Inferior parietal cortex (tissue), 1 donor: ENCODE results near the gene EDC4.

Experiments used
- DNase-seq: peaks from one replicate; pipeline ENCODE4 v3.0.0-alpha.2; 2016; ENCODE audit errors: extremely low spot score

EDC4 gene

DNA sequence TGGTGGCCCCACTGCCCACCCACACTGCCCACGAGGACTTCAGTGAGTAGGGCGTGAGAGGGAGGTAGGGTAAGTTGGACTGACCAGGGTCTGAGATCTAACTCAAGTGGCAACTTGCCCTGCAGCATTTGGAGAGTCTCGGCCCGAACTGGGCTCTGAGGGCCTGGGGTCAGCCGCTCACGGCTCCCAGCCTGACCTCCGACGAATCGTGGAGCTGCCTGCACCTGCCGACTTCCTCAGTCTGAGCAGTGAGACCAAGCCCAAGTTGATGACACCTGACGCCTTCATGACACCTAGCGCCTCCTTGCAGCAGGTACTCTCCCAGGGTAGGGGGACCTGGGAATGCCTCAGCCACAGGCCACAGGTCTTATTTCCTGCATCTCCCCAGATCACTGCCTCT is 6.6 kb downstream of the EDC4 start:
- no peak for DNase-seq

DNA sequence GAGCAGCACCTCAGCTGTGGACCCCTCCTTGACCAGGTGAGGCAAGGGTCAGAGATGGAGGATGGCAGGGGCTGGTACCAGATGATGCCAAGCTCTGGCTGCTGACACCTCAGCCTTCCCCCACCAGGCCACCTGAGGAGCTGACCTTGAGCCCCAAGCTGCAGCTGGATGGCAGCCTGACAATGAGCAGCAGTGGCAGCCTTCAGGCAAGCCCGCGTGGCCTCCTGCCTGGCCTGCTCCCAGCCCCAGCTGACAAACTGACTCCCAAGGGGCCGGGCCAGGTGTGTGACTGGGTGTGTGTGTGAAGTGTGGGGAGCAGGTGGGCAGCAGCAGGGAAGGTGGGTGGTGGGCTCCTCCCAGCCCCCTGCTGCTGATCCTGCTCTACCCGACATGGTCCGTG is 7.1 kb downstream of the EDC4 start:
- DNase-seq: no peak

DNA sequence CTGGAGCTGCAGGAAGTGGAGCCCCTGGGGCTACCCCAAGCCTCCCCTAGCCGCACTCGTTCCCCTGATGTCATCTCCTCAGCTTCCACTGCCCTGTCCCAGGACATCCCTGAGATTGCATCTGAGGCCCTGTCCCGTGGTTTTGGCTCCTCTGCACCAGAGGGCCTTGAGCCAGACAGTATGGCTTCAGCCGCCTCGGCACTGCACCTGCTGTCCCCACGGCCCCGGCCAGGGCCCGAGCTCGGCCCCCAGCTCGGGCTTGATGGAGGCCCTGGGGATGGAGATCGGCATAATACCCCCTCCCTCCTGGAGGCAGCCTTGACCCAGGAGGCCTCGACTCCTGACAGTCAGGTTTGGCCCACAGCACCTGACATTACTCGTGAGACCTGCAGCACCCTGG is 7.7 kb downstream of the EDC4 start:
- no peak for DNase-seq

DNA sequence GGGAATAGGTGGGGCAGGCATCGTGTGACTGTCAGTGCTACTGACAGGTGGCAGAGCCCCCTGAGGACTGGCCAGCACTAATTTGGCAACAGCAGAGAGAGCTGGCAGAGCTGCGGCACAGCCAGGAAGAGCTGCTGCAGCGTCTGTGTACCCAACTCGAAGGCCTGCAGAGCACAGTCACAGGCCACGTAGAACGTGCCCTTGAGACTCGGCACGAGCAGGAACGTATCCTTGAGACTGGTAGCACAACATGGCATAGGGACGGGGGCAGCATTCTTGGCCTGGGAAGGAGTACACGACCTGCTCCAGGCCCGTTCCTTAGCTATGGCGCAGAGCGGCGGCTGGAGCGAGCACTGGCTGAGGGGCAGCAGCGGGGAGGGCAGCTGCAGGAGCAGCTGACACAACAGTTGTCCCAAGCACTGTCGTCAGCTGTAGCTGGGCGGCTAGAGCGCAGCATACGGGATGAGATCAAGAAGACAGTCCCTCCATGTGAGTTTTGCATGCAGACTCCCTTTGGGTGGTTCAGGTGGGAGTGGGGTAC is 8.8 kb downstream of the EDC4 start:
- DNase-seq: peak; percentile 36

DNA sequence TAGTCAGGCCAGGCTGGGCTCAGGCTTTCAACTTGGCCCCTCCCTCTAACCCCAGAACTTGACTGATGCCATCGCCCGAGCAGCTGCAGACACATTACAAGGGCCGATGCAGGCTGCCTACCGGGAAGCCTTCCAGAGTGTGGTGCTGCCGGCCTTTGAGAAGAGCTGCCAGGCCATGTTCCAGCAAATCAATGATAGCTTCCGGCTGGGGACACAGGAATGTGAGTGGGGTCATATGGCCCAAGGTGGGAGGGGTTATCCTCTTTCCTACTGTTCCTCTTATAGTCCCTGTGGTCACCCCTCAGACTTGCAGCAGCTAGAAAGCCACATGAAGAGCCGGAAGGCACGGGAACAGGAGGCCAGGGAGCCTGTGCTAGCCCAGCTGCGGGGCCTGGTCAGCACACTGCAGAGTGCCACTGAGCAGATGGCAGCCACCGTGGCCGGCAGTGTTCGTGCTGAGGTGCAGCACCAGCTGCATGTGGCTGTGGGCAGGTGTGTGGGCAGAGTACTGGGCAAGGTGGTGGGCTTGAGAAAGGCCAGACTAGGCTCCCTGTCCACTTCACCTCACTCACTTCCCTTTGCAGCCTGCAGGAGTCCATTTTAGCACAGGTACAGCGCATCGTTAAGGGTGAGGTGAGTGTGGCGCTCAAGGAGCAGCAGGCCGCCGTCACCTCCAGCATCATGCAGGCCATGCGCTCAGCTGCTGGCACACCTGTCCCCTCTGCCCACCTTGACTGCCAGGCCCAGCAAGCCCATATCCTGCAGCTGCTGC is 9.7 kb downstream of the EDC4 start:
- DNase-seq: peak; percentile 79

GRCh38 chr16:67883146-67883871 is 10.5 kb downstream of the EDC4 start:
- no peak for DNase-seq

GRCh38 chr16:67883872-67884261 is 11.0 kb downstream of the EDC4 start:
- DNase-seq: no peak

GRCh38 chr16:67884684-67885083 is 11.8 kb downstream of the EDC4 start, which contains the start of gene NRN1L:
NRN1L (plus strand) TSS chr16:67884885; CDS start chr16:67884904, 19 bp downstream.
- peak; percentile 83 for DNase-seq

- no peak for DNase-seq
Observed at GRCh38 chr16:67885545-67885944, 12.7 kb downstream of the EDC4 start.

DNA sequence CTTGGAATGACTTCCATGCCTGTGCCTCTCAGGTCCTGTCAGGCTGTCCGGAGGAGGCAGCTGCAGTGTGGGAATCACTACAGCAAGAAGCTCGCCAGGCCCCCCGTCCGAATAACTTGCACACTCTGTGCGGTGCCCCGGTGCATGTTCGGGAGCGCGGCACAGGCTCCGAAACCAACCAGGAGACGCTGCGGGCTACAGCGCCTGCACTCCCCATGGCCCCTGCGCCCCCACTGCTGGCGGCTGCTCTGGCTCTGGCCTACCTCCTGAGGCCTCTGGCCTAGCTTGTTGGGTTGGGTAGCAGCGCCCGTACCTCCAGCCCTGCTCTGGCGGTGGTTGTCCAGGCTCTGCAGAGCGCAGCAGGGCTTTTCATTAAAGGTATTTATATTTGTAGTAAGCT is 13.1 kb downstream of the EDC4 start:
- no peak for DNase-seq

DNA sequence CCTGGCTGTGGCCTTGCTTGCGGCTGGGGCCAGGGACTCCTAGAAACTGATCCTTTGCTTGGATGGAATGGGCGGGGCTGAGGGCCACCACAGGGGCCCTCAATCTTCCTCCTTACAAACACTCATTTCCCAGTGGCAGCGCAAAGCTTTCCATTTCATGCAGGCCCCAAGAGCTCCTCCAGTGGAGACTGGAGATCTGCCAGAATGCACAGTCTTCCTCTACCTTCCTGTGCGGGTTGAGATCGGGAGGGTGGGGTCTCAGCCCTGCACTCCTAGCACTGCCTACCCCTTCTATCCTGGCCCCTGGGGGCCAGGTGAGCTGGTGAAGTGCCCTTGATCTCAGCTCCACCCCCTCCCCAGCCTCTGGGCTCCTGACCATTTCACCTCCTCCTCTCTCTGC is 13.5 kb downstream of the EDC4 start:
- no peak for DNase-seq

DNA sequence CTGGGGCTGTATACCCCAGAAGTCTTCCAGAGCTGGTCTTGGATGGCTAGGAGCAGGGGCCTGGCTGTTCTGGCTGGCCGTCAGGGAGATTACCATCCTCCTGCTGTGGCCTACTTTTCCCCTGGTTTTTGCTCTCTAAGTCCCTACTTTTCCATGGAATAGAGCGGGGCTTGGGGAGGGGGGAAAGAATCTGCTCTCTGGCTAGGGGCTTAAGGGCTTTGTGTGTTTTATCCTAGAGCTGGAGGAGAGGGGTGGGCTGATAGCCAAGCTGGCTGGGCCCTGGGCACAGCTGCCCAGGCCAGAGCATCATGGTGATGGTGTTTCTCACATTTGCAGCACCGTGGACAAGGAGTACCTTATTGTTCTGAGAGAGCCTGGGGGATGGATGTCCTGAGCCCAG is 15.5 kb downstream of the EDC4 start:
- no peak for DNase-seq

- DNase-seq: no peak
Observed at GRCh38 chr16:67892375-67892774, 19.5 kb downstream of the EDC4 start.

GRCh38 chr16:67892899-67893742 is 20.3 kb downstream of the EDC4 start, which contains the start of gene PSKH1:
PSKH1 (plus strand) TSS chr16:67893254; CDS start chr16:67908750, 15,496 bp downstream.
- DNase-seq: peak; percentile 89

GRCh38 chr16:67893743-67894399 is 21.0 kb downstream of the EDC4 start:
- no peak for DNase-seq

GRCh38 chr16:67897231-67897630 is 24.4 kb downstream of the EDC4 start:
- peak; percentile 24 for DNase-seq

DNA sequence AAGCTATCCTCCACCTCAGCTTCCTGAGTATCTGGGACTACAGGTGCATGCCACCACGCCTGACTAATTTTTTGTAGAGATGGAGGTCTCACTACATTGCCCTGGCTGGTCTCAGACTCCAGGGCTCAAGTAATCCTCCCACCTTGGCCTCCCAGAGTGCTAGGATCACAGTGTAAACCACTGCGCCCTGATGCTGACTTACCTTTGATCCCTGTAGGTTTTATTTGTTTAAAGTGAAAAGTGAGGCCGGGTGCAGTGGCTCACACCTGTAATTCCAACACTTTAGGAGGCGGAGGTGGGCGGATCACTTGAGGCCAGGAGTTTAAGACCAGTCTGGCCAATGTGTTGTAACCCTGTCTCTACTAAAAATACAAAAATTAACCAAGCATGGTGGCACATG is 28.9 kb downstream of the EDC4 start:
- no peak for DNase-seq

DNA sequence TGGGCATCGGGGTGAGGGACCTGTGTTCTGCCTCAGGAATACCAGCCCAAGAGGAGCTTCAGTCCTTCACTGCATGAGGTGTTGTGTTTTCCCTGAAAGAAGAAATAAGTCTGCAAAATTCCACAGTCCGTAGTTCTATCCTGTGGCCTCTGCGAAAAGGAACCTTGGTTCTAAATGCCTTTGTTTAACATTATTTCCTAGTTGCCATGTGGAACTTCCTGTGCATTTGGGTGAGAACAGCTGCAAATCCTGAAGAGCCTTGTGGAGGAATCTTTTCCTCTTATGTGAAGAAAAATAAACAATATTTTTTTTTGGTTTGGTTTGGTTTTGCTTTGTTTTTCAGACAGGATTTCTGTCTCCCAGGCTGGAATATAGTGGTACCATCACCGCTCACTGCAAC is 30.0 kb downstream of the EDC4 start:
- no peak for DNase-seq

DNA sequence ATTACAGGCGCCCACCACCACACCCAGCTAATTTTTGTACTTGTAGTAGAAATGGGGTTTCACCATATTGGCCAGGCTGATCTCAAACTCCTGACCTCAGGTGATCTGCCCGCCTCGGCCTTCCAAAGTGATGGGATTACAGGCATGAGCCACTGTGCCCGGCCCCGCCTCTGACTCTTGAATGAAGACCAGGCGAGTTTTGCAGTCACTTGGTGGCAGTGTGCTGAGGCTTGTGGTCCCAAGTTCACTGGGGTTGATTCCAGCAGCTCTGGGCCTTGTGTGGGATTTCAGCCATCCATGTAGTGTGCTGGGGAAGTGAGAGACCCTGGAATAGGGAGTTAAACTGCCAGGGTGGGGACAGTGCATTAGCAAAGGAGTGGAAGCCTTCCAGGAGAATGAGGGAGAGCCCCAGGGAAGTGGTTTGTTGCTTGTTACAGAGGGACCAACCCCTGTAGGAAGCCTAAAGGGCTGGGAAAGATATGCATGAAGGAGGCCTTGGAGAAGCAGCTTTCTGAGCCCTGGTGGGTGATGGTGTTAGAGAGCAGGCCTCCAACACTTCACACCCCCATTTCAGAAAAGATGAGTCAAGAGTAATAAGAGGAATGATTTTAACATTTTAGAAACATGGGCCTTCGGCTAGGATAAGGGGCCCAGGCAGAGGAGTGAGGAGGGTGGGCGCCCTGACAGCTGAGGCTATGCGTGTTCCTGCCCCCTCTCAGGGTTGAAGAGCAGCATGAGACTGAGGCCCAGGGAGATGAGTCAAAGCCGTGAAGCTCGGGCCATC is 34.7 kb downstream of the EDC4 start:
- DNase-seq: no peak

DNA sequence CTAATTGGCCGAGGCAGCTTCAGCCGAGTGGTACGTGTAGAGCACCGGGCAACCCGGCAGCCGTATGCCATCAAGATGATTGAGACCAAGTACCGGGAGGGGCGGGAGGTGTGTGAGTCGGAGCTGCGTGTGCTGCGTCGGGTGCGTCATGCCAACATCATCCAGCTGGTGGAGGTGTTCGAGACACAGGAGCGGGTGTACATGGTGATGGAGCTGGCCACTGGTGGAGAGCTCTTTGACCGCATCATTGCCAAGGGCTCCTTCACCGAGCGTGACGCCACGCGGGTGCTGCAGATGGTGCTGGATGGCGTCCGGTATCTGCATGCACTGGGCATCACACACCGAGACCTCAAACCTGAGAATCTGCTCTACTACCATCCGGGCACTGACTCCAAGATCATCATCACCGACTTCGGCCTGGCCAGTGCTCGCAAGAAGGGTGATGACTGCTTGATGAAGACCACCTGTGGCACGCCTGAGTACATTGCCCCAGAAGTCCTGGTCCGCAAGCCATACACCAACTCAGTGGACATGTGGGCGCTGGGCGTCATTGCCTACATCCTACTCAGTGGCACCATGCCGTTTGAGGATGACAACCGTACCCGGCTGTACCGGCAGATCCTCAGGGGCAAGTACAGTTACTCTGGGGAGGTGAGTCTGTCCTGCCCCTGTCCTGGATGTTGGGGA is 36.3 kb downstream of the EDC4 start:
- no peak for DNase-seq
